ENCODE results near the gene TRAPPC2.
A peak's percentile ranks its signal among the peaks of the same experiment; 100 is the strongest.
"Not testable (repeated sequence)": the region's sequence is repeated elsewhere in the genome, so short reads cannot be mapped to it uniquely, and the experiment has no call there.

Gene TRAPPC2

GRCh38 chrX:13747836-13748235 lies 13.4 kb upstream of the TRAPPC2 start:
- no peak for DNase-seq (ENCODE audit: low read depth)

- DNase-seq (ENCODE audit: low read depth), result peak; percentile 20
Measured at GRCh38 chrX:13742397-13743176, 8.2 kb upstream of the TRAPPC2 start.

GRCh38 chrX:13741695-13742094 lies 7.3 kb upstream of the TRAPPC2 start:
- no peak for DNase-seq (ENCODE audit: low read depth)

GRCh38 chrX:13733506-13733905 lies 914 bp downstream of the TRAPPC2 start:
- DNase-seq (ENCODE audit: low read depth), result no peak

- no peak for DNase-seq (ENCODE audit: low read depth)
Measured at GRCh38 chrX:13732246-13733067, 2.0 kb downstream of the TRAPPC2 start.

GRCh38 chrX:13730523-13730922 lies 3.9 kb downstream of the TRAPPC2 start:
- not testable (repeated sequence) for DNase-seq (ENCODE audit: low read depth)

- not testable (repeated sequence) for DNase-seq (ENCODE audit: low read depth)
Measured at GRCh38 chrX:13726583-13726982, 7.8 kb downstream of the TRAPPC2 start.

- DNase-seq (ENCODE audit: low read depth), result peak; percentile 13
Measured at GRCh38 chrX:13724878-13725277, 9.5 kb downstream of the TRAPPC2 start.

GRCh38 chrX:13721819-13722519 lies 12.5 kb downstream of the TRAPPC2 start:
- DNase-seq (ENCODE audit: low read depth), result no peak

GRCh38 chrX:13721371-13721770 lies 13.0 kb downstream of the TRAPPC2 start:
- no peak for DNase-seq (ENCODE audit: low read depth)

GRCh38 chrX:13719192-13719856 lies 15.1 kb downstream of the TRAPPC2 start:
- no peak for DNase-seq (ENCODE audit: low read depth)

- DNase-seq (ENCODE audit: low read depth), result no peak
Measured at GRCh38 chrX:13717700-13718472, 16.5 kb downstream of the TRAPPC2 start.

GRCh38 chrX:13716905-13717304 lies 17.5 kb downstream of the TRAPPC2 start:
- no peak for DNase-seq (ENCODE audit: low read depth)

- no peak for DNase-seq (ENCODE audit: low read depth)
Measured at GRCh38 chrX:13716455-13716854, 18.0 kb downstream of the TRAPPC2 start.

GRCh38 chrX:13711141-13711540 lies 23.3 kb downstream of the TRAPPC2 start:
- DNase-seq (ENCODE audit: low read depth), result no peak

- no peak for DNase-seq (ENCODE audit: low read depth)
Measured at GRCh38 chrX:13703589-13703988, 30.8 kb downstream of the TRAPPC2 start.

GRCh38 chrX:13703135-13703534 lies 31.3 kb downstream of the TRAPPC2 start:
- no peak for DNase-seq (ENCODE audit: low read depth)

- DNase-seq (ENCODE audit: low read depth), result no peak
Measured at GRCh38 chrX:13702111-13702789, 32.2 kb downstream of the TRAPPC2 start.

GRCh38 chrX:13700380-13700779 lies 34.0 kb downstream of the TRAPPC2 start:
- DNase-seq (ENCODE audit: low read depth), result no peak

GRCh38 chrX:13699183-13699826 lies 35.1 kb downstream of the TRAPPC2 start:
- DNase-seq (ENCODE audit: low read depth), result no peak

All from activated T-helper 9 cell treated with anti-CD3 and anti-CD28 coated beads, Interleukin-2, amount 50 U/mL, for 16 hours (primary cell).